Stimulated activated CD4-positive, alpha-beta T cell treated with anti-CD3 and anti-CD28 coated beads, TNF-alpha, amount 100 ng/mL, for 4 hours (primary cell): ENCODE results near the gene RUSC2.
"Not testable (repeated sequence)": the region's sequence is repeated elsewhere in the genome, so short reads cannot be mapped to it uniquely, and the experiment has no call there.

Experiments used
- DNase-seq, 3 experiments: peaks; one replicate each; pipeline ENCODE4 v3.0.0-alpha.2; 2020; ENCODE audit warnings: low read depth in 3 of 3

The RUSC2 gene, protein sequence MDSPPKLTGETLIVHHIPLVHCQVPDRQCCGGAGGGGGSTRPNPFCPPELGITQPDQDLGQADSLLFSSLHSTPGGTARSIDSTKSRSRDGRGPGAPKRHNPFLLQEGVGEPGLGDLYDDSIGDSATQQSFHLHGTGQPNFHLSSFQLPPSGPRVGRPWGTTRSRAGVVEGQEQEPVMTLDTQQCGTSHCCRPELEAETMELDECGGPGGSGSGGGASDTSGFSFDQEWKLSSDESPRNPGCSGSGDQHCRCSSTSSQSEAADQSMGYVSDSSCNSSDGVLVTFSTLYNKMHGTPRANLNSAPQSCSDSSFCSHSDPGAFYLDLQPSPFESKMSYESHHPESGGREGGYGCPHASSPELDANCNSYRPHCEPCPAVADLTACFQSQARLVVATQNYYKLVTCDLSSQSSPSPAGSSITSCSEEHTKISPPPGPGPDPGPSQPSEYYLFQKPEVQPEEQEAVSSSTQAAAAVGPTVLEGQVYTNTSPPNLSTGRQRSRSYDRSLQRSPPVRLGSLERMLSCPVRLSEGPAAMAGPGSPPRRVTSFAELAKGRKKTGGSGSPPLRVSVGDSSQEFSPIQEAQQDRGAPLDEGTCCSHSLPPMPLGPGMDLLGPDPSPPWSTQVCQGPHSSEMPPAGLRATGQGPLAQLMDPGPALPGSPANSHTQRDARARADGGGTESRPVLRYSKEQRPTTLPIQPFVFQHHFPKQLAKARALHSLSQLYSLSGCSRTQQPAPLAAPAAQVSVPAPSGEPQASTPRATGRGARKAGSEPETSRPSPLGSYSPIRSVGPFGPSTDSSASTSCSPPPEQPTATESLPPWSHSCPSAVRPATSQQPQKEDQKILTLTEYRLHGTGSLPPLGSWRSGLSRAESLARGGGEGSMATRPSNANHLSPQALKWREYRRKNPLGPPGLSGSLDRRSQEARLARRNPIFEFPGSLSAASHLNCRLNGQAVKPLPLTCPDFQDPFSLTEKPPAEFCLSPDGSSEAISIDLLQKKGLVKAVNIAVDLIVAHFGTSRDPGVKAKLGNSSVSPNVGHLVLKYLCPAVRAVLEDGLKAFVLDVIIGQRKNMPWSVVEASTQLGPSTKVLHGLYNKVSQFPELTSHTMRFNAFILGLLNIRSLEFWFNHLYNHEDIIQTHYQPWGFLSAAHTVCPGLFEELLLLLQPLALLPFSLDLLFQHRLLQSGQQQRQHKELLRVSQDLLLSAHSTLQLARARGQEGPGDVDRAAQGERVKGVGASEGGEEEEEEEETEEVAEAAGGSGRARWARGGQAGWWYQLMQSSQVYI (N-terminal part only)

GRCh38 chr9:35489313-35490154 lies at the start of gene RUSC2:
Gene RUSC2 (plus strand): TSS chr9:35490111. CDS start chr9:35546522, 56,411 bp downstream.
- peak in 2 of 3 experiments; percentile 16 to 25 for DNase-seq

- DNase-seq, result no peak
These were observed 43.9 kb upstream of the RUSC2 start for GRCh38 chr9:35446012-35446411.

DNA sequence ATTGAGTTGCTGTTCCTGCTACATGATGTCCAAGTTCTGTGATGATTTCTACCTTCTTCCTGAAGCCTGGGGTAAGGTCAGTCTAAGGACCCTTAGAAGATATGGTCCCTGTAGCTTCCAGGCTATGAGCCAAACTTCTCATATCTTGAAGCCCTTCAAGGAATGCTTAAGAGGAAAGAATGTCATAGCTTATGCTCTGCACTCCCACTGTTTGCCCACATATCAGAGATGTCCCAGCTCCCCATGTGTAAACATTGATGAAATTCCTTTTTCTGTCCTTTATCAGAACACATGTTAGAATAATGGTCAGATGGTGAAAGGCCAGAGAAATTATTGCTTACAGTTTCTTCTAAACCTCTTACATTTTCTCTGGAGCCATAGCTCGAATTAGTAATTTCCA lies 41.4 kb upstream of the RUSC2 start:
- no peak for DNase-seq

GRCh38 chr9:35452481-35452880 lies 37.4 kb upstream of the RUSC2 start:
- DNase-seq, result no peak

GRCh38 chr9:35453786-35454185 lies 36.1 kb upstream of the RUSC2 start:
- DNase-seq, result no peak

- no peak for DNase-seq
These were observed 25.5 kb upstream of the RUSC2 start for GRCh38 chr9:35464141-35465025.

GRCh38 chr9:35470340-35470739 lies 19.6 kb upstream of the RUSC2 start:
- DNase-seq, result no peak

DNA sequence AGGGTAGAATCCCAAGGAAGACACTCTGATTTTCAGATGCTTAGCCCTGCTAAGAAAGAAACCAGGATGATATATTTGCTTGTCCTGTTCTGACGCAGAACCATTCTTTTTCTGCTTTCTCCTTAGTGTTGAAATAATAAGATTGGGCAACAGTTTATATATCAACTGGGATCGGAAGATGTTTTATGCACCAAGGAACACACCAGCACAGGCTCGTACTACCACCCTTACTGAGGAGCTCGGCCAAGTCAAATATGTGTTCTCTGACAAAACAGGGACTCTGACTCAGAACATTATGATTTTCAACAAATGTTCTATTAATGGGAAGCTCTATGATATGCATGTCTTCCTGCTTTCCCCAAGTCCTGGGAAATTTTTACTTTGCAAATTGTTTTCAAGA lies 19.0 kb upstream of the RUSC2 start:
- DNase-seq, result no peak

DNA sequence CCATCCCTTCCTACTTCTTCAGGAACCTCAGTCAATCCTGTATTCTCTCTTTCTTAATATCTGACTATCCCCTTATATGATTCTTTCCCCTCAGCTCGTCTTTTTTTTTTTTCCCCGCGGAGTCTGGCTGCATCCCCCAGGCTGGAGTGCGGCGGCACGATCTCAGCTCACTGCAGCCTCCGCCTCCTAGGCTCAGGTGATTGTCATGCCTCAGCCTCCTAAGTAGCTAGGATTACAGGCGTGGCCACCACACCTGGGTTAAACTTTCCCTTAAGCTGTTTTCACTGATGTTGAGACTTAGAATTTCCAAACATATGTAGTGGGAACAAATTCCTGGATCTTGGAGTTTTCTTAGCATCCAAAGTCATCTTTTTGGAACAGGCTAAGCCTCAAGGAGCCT lies 13.3 kb upstream of the RUSC2 start:
- no peak for DNase-seq

- DNase-seq, result not testable (repeated sequence)
These were observed 12.6 kb upstream of the RUSC2 start for GRCh38 chr9:35477211-35477855.

- DNase-seq, result no peak
These were observed 11.0 kb upstream of the RUSC2 start for GRCh38 chr9:35478871-35479270.

GRCh38 chr9:35481347-35481975 lies 8.4 kb upstream of the RUSC2 start:
- DNase-seq, result no peak

- DNase-seq, result no peak
These were observed 7.8 kb upstream of the RUSC2 start for GRCh38 chr9:35482071-35482470.

- no peak for DNase-seq
These were observed 5.5 kb upstream of the RUSC2 start for GRCh38 chr9:35484406-35484805.

- no peak for DNase-seq
These were observed 2.8 kb upstream of the RUSC2 start for GRCh38 chr9:35487081-35487480.

DNA sequence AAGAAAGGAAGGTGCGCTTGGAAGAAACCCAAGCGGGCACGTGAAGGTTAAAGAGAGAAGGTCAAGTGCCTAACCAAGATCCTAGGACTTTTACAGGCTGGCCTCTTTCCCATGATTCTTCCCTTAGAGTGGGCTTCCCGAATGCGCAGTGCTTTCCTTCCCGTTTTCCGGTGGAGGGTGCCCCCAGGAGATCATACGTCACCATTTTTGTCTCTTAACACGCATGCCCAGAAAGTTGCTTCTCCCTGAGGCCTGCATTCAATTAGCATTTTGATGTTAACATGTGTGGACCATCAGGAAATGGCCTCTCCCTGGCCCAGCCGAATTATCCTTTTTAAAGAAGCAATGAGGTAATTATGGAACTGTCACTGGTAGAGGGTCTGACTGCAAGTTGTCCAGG lies 1.9 kb upstream of the RUSC2 start:
- DNase-seq, result no peak

- DNase-seq, result no peak
These were observed 1.2 kb upstream of the RUSC2 start for GRCh38 chr9:35488566-35489312.

GRCh38 chr9:35490155-35490909 lies 421 bp downstream of the RUSC2 start:
- DNase-seq, result no peak
